22Rv1 (cell line): ENCODE data around the gene MPPED2.

ENCODE experiments used
- H3K27ac ChIP-seq: fragments of 450-650 bp; 2 replicates; pipeline ENCODE4 v1.5.1; 2017
- ZFX ChIP-seq: fragments of 450-650 bp; IDR thresholded peaks from 2 replicates; pipeline ENCODE4 v1.6.1; 2017; ENCODE audit warnings: antibody characterized with exemption, borderline replicate concordance
- TF ChIP-seq, protein P1 (sequence below): fragments of 450-650 bp; IDR thresholded peaks from 2 replicates; pipeline ENCODE4 v1.5.1; 2017; ENCODE audit warnings: mild to moderate bottlenecking

Gene MPPED2

GRCh38 chr11:30392221-30392784 is 193.8 kb downstream of the MPPED2 start:
- H3K27ac ChIP-seq: no peak overlapping the region
- no peak for TF ChIP-seq ZFX
- TF ChIP-seq, protein P1, sequence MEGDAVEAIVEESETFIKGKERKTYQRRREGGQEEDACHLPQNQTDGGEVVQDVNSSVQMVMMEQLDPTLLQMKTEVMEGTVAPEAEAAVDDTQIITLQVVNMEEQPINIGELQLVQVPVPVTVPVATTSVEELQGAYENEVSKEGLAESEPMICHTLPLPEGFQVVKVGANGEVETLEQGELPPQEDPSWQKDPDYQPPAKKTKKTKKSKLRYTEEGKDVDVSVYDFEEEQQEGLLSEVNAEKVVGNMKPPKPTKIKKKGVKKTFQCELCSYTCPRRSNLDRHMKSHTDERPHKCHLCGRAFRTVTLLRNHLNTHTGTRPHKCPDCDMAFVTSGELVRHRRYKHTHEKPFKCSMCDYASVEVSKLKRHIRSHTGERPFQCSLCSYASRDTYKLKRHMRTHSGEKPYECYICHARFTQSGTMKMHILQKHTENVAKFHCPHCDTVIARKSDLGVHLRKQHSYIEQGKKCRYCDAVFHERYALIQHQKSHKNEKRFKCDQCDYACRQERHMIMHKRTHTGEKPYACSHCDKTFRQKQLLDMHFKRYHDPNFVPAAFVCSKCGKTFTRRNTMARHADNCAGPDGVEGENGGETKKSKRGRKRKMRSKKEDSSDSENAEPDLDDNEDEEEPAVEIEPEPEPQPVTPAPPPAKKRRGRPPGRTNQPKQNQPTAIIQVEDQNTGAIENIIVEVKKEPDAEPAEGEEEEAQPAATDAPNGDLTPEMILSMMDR: no peak

- TF ChIP-seq ZFX: no peak
- TF ChIP-seq, protein P1: no peak
- H3K27ac ChIP-seq: no peak overlapping the region
These were observed 197.2 kb downstream of the MPPED2 start for GRCh38 chr11:30388957-30389356.

- no peak overlapping the region for H3K27ac ChIP-seq
- TF ChIP-seq, protein P1: no peak
These were observed 198.0 kb downstream of the MPPED2 start for GRCh38 chr11:30387891-30388861.

DNA sequence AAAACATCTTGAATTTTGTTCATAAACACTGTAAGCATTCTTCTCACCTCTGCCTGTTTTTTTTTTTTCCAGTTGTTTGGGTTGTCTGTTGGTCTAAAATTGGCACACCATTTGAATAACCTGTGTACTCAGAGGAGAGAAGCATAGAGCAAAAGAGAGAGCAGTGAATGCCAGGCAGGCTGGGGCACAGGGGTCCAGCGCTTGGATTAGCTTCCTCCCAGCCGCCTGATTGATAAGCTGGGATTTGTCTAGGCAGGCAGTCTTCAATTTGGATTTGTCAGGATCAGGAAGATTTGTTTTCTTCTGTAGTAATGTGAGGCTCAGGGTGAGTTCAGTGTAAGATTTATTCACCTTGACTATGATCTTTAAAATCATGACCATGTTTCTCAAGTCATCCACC is 204.3 kb downstream of the MPPED2 start:
- H3K27ac ChIP-seq: no peak overlapping the region
- no peak for TF ChIP-seq ZFX
- TF ChIP-seq, protein P1: no peak

DNA sequence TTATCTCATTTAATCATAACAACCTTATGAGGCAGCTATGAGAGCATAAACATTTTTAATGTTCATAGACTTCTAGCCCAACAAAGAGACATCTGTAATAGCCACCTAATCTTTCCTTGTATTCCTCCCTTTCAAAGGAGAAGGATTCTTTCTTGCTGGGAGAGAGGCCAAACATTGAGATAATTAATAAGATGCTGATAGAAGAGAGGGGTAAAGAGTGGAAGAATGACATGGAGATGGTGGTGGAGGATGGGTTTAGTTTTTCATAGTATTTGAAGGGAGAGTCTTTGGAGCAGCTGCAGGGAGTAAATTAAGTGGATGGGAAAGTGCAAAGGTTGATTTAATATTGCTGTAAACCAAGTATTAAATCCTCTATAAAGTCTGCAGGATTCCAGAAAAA is 205.3 kb downstream of the MPPED2 start:
- TF ChIP-seq, protein P1: no peak
- no peak for TF ChIP-seq ZFX
- H3K27ac ChIP-seq: no peak overlapping the region

- H3K27ac ChIP-seq: no peak overlapping the region
- no peak for TF ChIP-seq ZFX
- TF ChIP-seq, protein P1: no peak
These were observed 208.8 kb downstream of the MPPED2 start for GRCh38 chr11:30377347-30377746.

DNA sequence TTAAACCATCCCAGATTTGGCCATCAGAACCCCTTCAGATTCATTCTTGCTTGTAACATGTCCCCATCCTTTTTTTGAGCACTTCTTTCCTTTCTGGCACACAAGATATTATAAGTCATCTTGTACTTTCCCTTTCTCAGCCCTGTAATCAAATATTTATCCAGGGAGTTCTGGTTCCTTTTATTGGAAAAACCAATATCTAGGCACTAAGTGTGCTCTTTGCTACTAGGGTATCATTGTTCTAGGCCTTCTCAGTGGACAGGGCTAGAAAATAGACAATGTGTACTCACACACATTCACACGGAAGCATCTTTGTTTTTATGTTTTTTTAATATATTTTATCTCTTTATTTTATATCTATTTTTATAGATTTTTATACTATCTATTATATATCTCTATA is 216.0 kb downstream of the MPPED2 start:
- no peak for TF ChIP-seq ZFX
- TF ChIP-seq, protein P1: no peak
- no peak overlapping the region for H3K27ac ChIP-seq
